ENCODE data around the gene H2AZ1. TPM values are rescaled to one million over a fixed set of nuclear protein-coding genes. Genes with fewer than 3 reads are reported as not detected.

The H2AZ1 gene
- total RNA-seq, 1 donor from 2014 or later: 388 TPM

GRCh38 chr4:99943904-99944437 lies 6.1 kb downstream of the H2AZ1 start:
- no peak for DNase-seq (ENCODE audit: low read depth)
- H3K4me3 ChIP-seq (ENCODE audit: low read depth, low read length): no peak overlapping the region
- TF ChIP-seq, protein P1, sequence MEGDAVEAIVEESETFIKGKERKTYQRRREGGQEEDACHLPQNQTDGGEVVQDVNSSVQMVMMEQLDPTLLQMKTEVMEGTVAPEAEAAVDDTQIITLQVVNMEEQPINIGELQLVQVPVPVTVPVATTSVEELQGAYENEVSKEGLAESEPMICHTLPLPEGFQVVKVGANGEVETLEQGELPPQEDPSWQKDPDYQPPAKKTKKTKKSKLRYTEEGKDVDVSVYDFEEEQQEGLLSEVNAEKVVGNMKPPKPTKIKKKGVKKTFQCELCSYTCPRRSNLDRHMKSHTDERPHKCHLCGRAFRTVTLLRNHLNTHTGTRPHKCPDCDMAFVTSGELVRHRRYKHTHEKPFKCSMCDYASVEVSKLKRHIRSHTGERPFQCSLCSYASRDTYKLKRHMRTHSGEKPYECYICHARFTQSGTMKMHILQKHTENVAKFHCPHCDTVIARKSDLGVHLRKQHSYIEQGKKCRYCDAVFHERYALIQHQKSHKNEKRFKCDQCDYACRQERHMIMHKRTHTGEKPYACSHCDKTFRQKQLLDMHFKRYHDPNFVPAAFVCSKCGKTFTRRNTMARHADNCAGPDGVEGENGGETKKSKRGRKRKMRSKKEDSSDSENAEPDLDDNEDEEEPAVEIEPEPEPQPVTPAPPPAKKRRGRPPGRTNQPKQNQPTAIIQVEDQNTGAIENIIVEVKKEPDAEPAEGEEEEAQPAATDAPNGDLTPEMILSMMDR (IDR thresholded peaks at IDR 0.05; ENCODE audit: insufficient read depth, low read length, poor library complexity, severe bottlenecking): no peak
- no peaks in the 10 kb centered on the region for H3K27me3 ChIP-seq (ENCODE audit: control insufficient read depth, insufficient read depth, low read length)
- no peaks in the 10 kb centered on the region for H3K36me3 ChIP-seq (ENCODE audit: control insufficient read depth, insufficient read depth, low read length)

DNA sequence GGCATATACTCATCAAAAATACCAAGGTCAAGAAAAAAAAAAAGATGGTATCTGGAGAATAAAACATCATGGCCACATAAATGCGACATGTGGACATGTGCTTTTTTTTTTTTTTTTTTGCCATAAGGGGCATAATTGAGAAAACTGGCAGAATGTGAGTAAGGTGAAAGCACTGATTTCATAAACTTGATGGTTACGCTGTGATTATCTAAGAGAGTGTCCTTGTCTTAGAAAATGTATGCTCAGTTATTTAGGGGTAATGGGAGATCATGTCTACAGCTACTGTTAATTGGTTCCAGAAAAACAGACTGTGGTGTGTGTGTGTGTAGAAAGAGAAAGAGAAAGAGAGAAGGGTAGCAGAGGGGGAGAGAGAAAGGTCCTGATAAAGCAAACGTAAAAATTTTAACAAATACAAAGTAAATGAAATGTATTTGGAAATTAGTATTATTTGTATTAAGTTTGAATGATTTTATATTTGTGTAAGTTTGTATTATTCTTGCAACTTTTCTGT lies 11.8 kb downstream of the H2AZ1 start:
- Histone ChIP-seq H3K27me3 (ENCODE audit: control insufficient read depth, insufficient read depth, low read length) (no peaks in the 10 kb centered on the region), H3K4me3 (ENCODE audit: low read depth, low read length) (no peak overlapping the region), H3K36me3 (ENCODE audit: control insufficient read depth, insufficient read depth, low read length) (no peaks in the 10 kb centered on the region)
- TF ChIP-seq, protein P1 (IDR thresholded peaks at IDR 0.05; ENCODE audit: insufficient read depth, low read length, poor library complexity, severe bottlenecking): no peak
- DNase-seq (ENCODE audit: low read depth): no peak

DNA sequence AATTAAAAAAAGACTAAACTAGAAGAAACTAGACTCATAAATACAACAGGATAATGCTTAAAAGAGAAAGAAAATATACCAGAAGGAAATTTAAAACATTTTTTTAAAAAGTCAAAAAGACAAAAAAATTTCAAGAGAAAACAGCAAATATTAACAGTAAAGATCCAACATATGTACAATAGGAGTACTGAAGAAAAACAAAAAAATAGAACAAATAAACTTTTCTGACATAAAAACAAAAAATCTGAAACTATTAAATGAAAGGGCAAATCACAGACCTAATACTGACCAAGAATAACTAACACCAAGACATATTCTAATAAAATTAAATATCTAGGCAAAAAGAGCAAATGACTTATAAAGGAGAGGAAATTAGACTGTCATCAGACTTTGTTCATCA lies 15.2 kb downstream of the H2AZ1 start:
- Histone ChIP-seq H3K36me3 (ENCODE audit: control insufficient read depth, insufficient read depth, low read length) (no peaks in the 10 kb centered on the region), H3K27me3 (ENCODE audit: control insufficient read depth, insufficient read depth, low read length) (no peaks in the 10 kb centered on the region), H3K4me3 (ENCODE audit: low read depth, low read length) (no peak overlapping the region)
- DNase-seq (ENCODE audit: low read depth): no peak
- TF ChIP-seq, protein P1 (IDR thresholded peaks at IDR 0.05; ENCODE audit: insufficient read depth, low read length, poor library complexity, severe bottlenecking): no peak

DNA sequence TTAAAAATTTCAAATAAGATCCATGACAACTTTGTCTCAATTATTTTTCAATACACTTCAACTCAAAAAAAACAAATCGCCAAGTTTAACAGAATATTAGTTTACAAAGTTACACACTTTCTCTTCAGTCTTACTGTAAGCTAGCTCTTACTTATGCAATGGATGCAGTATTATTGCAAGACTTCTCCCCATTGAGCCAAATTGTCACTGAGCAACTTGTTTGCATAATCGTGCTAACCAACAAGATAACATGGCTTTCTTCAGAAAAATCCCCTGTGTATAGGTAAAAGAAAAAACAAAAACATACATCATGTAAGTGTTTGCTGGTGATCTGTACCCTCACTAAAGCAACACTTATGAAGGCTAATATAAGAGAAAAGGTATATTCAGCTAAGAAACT lies 22.5 kb downstream of the H2AZ1 start:
- no peaks in the 10 kb centered on the region for H3K36me3 ChIP-seq (ENCODE audit: control insufficient read depth, insufficient read depth, low read length)
- no peaks in the 10 kb centered on the region for H3K27me3 ChIP-seq (ENCODE audit: control insufficient read depth, insufficient read depth, low read length)
- no peak overlapping the region for H3K4me3 ChIP-seq (ENCODE audit: low read depth, low read length)
- TF ChIP-seq, protein P1 (IDR thresholded peaks at IDR 0.05; ENCODE audit: insufficient read depth, low read length, poor library complexity, severe bottlenecking): no peak
- no peak for DNase-seq (ENCODE audit: low read depth)

DNA sequence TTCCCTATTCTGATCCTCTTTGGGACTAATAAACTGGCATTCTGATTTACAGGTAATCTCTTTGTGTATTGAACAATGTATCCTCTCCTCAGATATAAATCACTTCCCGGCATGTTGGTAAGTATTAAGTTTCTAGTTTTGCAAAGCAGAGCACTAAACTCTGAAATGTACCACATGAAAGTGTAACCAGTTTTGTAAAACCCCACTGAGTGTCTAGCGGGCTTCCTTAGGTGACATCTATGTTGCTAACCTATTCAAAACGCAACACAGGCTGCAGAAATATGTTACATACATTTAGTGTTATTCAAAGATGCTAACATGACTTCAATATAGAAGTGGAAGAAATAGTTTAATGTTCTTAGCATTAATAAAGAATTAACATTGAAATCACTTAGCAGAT lies 28.9 kb downstream of the H2AZ1 start:
- DNase-seq (ENCODE audit: low read depth): no peak
- Histone ChIP-seq H3K36me3 (ENCODE audit: control insufficient read depth, insufficient read depth, low read length) (no peaks in the 10 kb centered on the region), H3K27me3 (ENCODE audit: control insufficient read depth, insufficient read depth, low read length) (no peaks in the 10 kb centered on the region), H3K4me3 (ENCODE audit: low read depth, low read length) (no peak overlapping the region)
- TF ChIP-seq, protein P1 (IDR thresholded peaks at IDR 0.05; ENCODE audit: insufficient read depth, low read length, poor library complexity, severe bottlenecking): no peak

- H3K27me3 ChIP-seq (ENCODE audit: control insufficient read depth, insufficient read depth, low read length): no peaks in the 10 kb centered on the region
- no peak for DNase-seq (ENCODE audit: low read depth)
- no peak overlapping the region for H3K4me3 ChIP-seq (ENCODE audit: low read depth, low read length)
- H3K36me3 ChIP-seq (ENCODE audit: control insufficient read depth, insufficient read depth, low read length): no peaks in the 10 kb centered on the region
- TF ChIP-seq, protein P1 (IDR thresholded peaks at IDR 0.05; ENCODE audit: insufficient read depth, low read length, poor library complexity, severe bottlenecking): no peak
These were observed 31.4 kb downstream of the H2AZ1 start for GRCh38 chr4:99918656-99919055.

Measured in kidney epithelial cell (primary cell).